GM12878 (cell line): Measurements from ENCODE around the gene KRTAP10-11. TPM values are rescaled to one million over a fixed set of nuclear protein-coding genes. Genes with fewer than 3 reads are reported as not detected.

Experiments used
- ATAC-seq: fragments of 200-7000 bp; cut with Tn5 transposase; 3 replicates; pipeline ENCODE4 v1.9.1; 2020; ENCODE audit warnings: mild to moderate bottlenecking, moderate library complexity
- BruUV-seq: library from RNA; stranded (reverse); fragments of 400-500 nt; replicated peaks from 2 replicates; lab custom pipeline; 2021; lab: Mats Ljungman, UMichigan
- CTCF ChIA-PET: fragments of 300-600 bp; sonication (Branson Sonifier 250); formaldehyde crosslinking; extraction: SDS; loops from one replicate; lab custom pipeline; 2021; ENCODE audit warnings: inconsistent platforms; lab: Yijun Ruan, JAX
- POLR2A ChIA-PET: fragments of 350-600 bp; formaldehyde crosslinking; extraction: SDS; loops from one replicate; lab custom pipeline; 2021; ENCODE audit warnings: inconsistent platforms; lab: Charles Lee
- RAD21 ChIA-PET: fragments of 300-600 bp; sonication (Branson Sonifier 250); formaldehyde crosslinking; loops from one replicate; lab custom pipeline; 2023; ENCODE audit warnings: antibody characterized with exemption; ENCODE audit not compliant: unreplicated experiment; lab: Charles Lee
- SMC1A ChIA-PET: fragments of 300-600 bp; sonication (Branson Sonifier 250); formaldehyde crosslinking; loops from one replicate; lab custom pipeline; 2023; ENCODE audit not compliant: unreplicated experiment, uncharacterized antibody; lab: Charles Lee
- DNase-seq: peaks from one replicate; pipeline ENCODE4 v3.0.0-alpha.2; 2011; ENCODE audit warnings: low read depth, low spot score
- FAIRE-seq: peaks from 3 replicates; lab custom pipeline; 2011; peaks lifted over from hg19 to GRCh38; lab: Jason Lieb, UNC
- H2AFZ ChIP-seq: 2 replicates; pipeline ENCODE4 v1.6.0; 2011; ENCODE audit warnings: low read depth, low read length, control low read depth; ENCODE audit not compliant: control insufficient read depth
- H3K27ac ChIP-seq: 2 replicates; pipeline ENCODE4 v1.5.1; 2011; ENCODE audit warnings: control low read depth; ENCODE audit not compliant: control insufficient read depth, insufficient read depth
- H3K27me3 ChIP-seq, 2 experiments: replicated peaks in 1 of 2; 2 replicates each; pipeline versions ENCODE4 v1.6.0 to v1.6.1; 2011; ENCODE audit warnings: low read length in 1 of 2; ENCODE audit not compliant: control insufficient read depth in 2 of 2, insufficient read depth in 2 of 2
- H3K36me3 ChIP-seq, 2 experiments: 2 replicates each; pipeline ENCODE4 v1.5.1; 2011; ENCODE audit warnings: low read length in 1 of 2; ENCODE audit not compliant: control insufficient read depth in 2 of 2, insufficient read depth in 2 of 2
- H3K4me1 ChIP-seq: 2 replicates; pipeline ENCODE4 v1.6.1; 2011; ENCODE audit warnings: mild to moderate bottlenecking, low read length, moderate library complexity, mixed read lengths; ENCODE audit not compliant: control insufficient read depth, insufficient read depth
- H3K4me2 ChIP-seq: 2 replicates; pipeline ENCODE4 v1.6.0; 2011; ENCODE audit warnings: control low read depth; ENCODE audit not compliant: control insufficient read depth, insufficient read depth
- H3K4me3 ChIP-seq: fragments of 200-600 bp; sonication (generic); 2 replicates; pipeline ENCODE4 v1.5.1; 2016
- H3K79me2 ChIP-seq: 2 replicates; pipeline ENCODE4 v1.6.0; 2011; ENCODE audit warnings: low read length; ENCODE audit not compliant: control insufficient read depth, insufficient read depth
- H3K9ac ChIP-seq: 2 replicates; pipeline ENCODE4 v1.8.0; 2011; ENCODE audit warnings: low read length, control low read depth, mixed read lengths; ENCODE audit not compliant: control insufficient read depth, insufficient read depth
- H3K9me3 ChIP-seq: replicated peaks from 3 replicates; pipeline ENCODE4 v1.5.1; 2011; ENCODE audit warnings: mild to moderate bottlenecking, low read length; ENCODE audit not compliant: control insufficient read depth, insufficient read depth
- H4K20me1 ChIP-seq: 2 replicates; pipeline ENCODE4 v1.6.0; 2011; ENCODE audit not compliant: control insufficient read depth, insufficient read depth
- ASH2L ChIP-seq: fragments of 300-600, 200-600 bp; sonication (generic); IDR thresholded peaks from 2 replicates; pipeline ENCODE4 v1.6.1; 2017; ENCODE audit warnings: low read depth, mild to moderate bottlenecking, borderline replicate concordance
- ATF7 ChIP-seq: fragments of 450-650 bp; IDR thresholded peaks from 2 replicates; pipeline ENCODE4 v1.6.1; 2016; ENCODE audit warnings: low read depth, mild to moderate bottlenecking
- BRCA1 ChIP-seq: IDR thresholded peaks from 2 replicates; pipeline ENCODE4 v1.6.1; 2011; ENCODE audit warnings: low read depth, low read length, improper control_type of control experiment
- CEBPB ChIP-seq, 2 experiments: fragments of 150-350 bp in 1 of 2; IDR thresholded peaks; 2 replicates each; pipeline ENCODE4 v1.6.1; 2012 to 2014; ENCODE audit warnings: low read depth in 2 of 2, low read length in 2 of 2, borderline replicate concordance in 1 of 2, inconsistent platforms in 1 of 2
- EED ChIP-seq: sonication (generic); IDR thresholded peaks from 2 replicates; pipeline ENCODE4 v1.6.1; 2016; ENCODE audit warnings: antibody characterized with exemption, low read depth
- ETV6 ChIP-seq, 2 experiments: fragments of 450-650 bp in 1 of 2; IDR thresholded peaks in 1 of 2; conservative IDR thresholded peaks in 1 of 2; 2 replicates each; pipeline ENCODE4 v1.6.1; 2014; ENCODE audit warnings: antibody characterized with exemption in 1 of 2, borderline replicate concordance in 1 of 2, low read depth in 1 of 2, mild to moderate bottlenecking in 1 of 2, moderate library complexity in 1 of 2
- GATAD2B ChIP-seq: fragments of 450-650 bp; conservative IDR thresholded peaks from 2 replicates; pipeline ENCODE4 v1.6.1; 2017; ENCODE audit warnings: low read depth, mild to moderate bottlenecking, moderate library complexity
- IKZF1 ChIP-seq: fragments of 450-650 bp; conservative IDR thresholded peaks from 2 replicates; pipeline ENCODE4 v1.6.1; 2017; ENCODE audit warnings: antibody characterized with exemption, mild to moderate bottlenecking
- IRF4 ChIP-seq: IDR thresholded peaks from 2 replicates; pipeline ENCODE4 v1.6.1; 2011; ENCODE audit warnings: low read depth, low read length
- LARP7 ChIP-seq: fragments of 450-650 bp; IDR thresholded peaks from 2 replicates; pipeline ENCODE4 v1.6.1; 2017; ENCODE audit warnings: mild to moderate bottlenecking
- MAX ChIP-seq: IDR thresholded peaks from 2 replicates; pipeline ENCODE4 v1.6.1; 2012; ENCODE audit warnings: low read depth, low read length, improper control_type of control experiment
- POLR2AphosphoS2 ChIP-seq: IDR thresholded peaks from 2 replicates; pipeline ENCODE4 v1.6.1; 2011; ENCODE audit warnings: low read depth, mild to moderate bottlenecking, low read length, improper control_type of control experiment, moderate library complexity
- RELA ChIP-seq: fragments of 450-650 bp; IDR thresholded peaks from 2 replicates; pipeline ENCODE4 v1.8.0; 2014; ENCODE audit warnings: borderline replicate concordance; ENCODE audit not compliant: partially characterized antibody
- REST ChIP-seq: IDR thresholded peaks from 2 replicates; pipeline ENCODE4 v1.6.1; 2012; ENCODE audit warnings: mild to moderate bottlenecking, low read depth, low read length
- SMARCA5 ChIP-seq: fragments of 450-650 bp; IDR thresholded peaks from 2 replicates; pipeline ENCODE4 v1.6.1; 2017; ENCODE audit warnings: mild to moderate bottlenecking
- TAF1 ChIP-seq: IDR thresholded peaks from 2 replicates; pipeline ENCODE4 v1.6.1; 2011; ENCODE audit warnings: mild to moderate bottlenecking, low read depth, low read length, borderline replicate concordance
- ZNF207 ChIP-seq: fragments of 450-650 bp; IDR thresholded peaks from 2 replicates; pipeline ENCODE4 v1.6.1; 2014; ENCODE audit warnings: antibody characterized with exemption, mild to moderate bottlenecking, borderline replicate concordance
- whole genome bisulfite sequencing: methylation state at CpG from one replicate; pipeline ENCODE4 v1.1.6; 2016; ENCODE audit warnings: low lambda C conversion rate; ENCODE audit not compliant: insufficient replicate concordance, insufficient coverage; ENCODE audit errors: missing lambda C conversion rate; 5-methylcytosine and 5-hydroxymethylcytosine counted together
- in situ Hi-C: fragments of 300-500 bp; cut with MboI; formaldehyde crosslinking; loops from 9 replicates; pipeline ENCODE4 v1.14.3; 2018; ENCODE audit warnings: mixed read lengths
- intact Hi-C: fragments of 100-400 bp; cut with micrococcal nuclease; formaldehyde crosslinking; loops from one replicate; pipeline ENCODE4 v1.14.2; 2022; ENCODE audit not compliant: unreplicated experiment
- polyA plus RNA-seq, 11 experiments: library from polyadenylated mRNA; depleted of rRNA in 4 of 11; unstranded in 6 of 11; stranded (reverse) in 5 of 11; fragments of >200 nt; fragmentation: Nextera tagmentation in 4 of 11; fragmentation: Illumina TruSeq in 1 of 11; extraction: Ambion mirVana in 4 of 11; extraction: Trizol in 1 of 11; gene quantifications; 1 replicate in 1 of 11; 2 replicates in 10 of 11; pipeline versions ENCODE4 v1.2.1 to v1.2.3, GENCODE V29; 2011 to 2016; ENCODE audit warnings: inconsistent platforms in 2 of 11, missing spikeins in 2 of 11, low read depth in 1 of 11
- total RNA-seq, 4 experiments: library from RNA; depleted of rRNA in 3 of 4; stranded (reverse); fragments of >200 nt in 3 of 4; fragmentation: Illumina TruSeq in 1 of 4; extraction: Trizol in 1 of 4; gene quantifications; 2 replicates each; pipeline versions ENCODE4 v1.2.1 to v1.2.3, GENCODE V29; 2013 to 2021

Gene KRTAP10-11
- total and polyA plus RNA-seq, 10 of the 15 experiments (the other 5 are each of a cell fraction or from before 2014, with no cell fraction given), result not detected

DNA sequence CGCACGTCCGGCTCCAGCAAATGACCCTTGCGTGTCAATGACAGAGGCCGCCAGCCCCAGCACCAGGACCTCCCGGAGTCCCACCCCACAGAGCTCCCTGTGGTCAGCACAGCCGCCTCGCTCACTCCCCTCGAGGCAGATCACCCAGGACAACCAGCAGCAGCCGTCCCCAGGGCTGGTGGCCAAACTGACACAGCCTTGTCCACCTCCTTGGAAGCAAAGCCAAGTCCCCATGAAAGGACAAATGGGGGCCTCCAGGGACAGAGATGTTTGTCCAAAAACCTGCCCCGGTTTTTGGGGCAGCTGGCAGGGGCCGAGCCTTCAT lies 6.9 kb upstream of the KRTAP10-11 start:
- ChIA-PET POLR2A (no interaction called here), SMC1A (no interaction called here), CTCF (no interaction called here), RAD21 (no interaction called here)
- BruUV-seq, result no TSS peak
- no peaks in the 10 kb centered on the region for H3K27me3 ChIP-seq
- no peak overlapping the region for H3K27ac ChIP-seq
- no peak overlapping the region for H3K9ac ChIP-seq
- H3K79me2 ChIP-seq, result no peaks in the 10 kb centered on the region
- no peak for ATAC-seq
- H3K4me2 ChIP-seq, result no peak overlapping the region
- DNase-seq, result no peak
- H3K9me3 ChIP-seq, result peaks cover 1% of the 10 kb centered on the region; the same call in 1 of the 3 replicates
- no peak for FAIRE-seq
- no peaks in the 10 kb centered on the region for H3K4me1 ChIP-seq
- H4K20me1 ChIP-seq, result no peaks in the 10 kb centered on the region
- in situ Hi-C loops (no loop called here), intact Hi-C loops (no loop called here)
- H3K4me3 ChIP-seq, result no peak overlapping the region
- no peak overlapping the region for H2AFZ ChIP-seq
- no peaks in the 10 kb centered on the region for H3K36me3 ChIP-seq
- TF ChIP-seq SMARCA5 (no peak), IRF4 (no peak), ASH2L (no peak), IKZF1 (no peak), POLR2AphosphoS2 (no peak), GATAD2B (no peak), MAX (no peak), REST (no peak), ETV6 (conservative IDR thresholded peaks at IDR 0.05 in 1 of 2, IDR thresholded peaks at IDR 0.05 in 1 of 2; ENCODE audit: borderline replicate concordance in 1 of 2, low read depth in 1 of 2) (no peak), CEBPB (IDR thresholded peaks at IDR 0.05; ENCODE audit: borderline replicate concordance in 1 of 2, low read depth in 2 of 2, low read length in 2 of 2) (no peak), TAF1 (no peak), RELA (no peak), EED (no peak), ATF7 (no peak), ZNF207 (no peak), LARP7 (no peak), BRCA1 (no peak)
- WGBS, result 59% methylated on average over 12 of the region's 12 CpGs
